Calu3 (cell line): ENCODE measurements around the gene KIF19. TPM values are rescaled to one million over a fixed set of nuclear protein-coding genes. Genes with fewer than 3 reads are reported as not detected.
"Not testable (repeated sequence)": the region's sequence is repeated elsewhere in the genome, so short reads cannot be mapped to it uniquely, and the experiment has no call there.

Experiments
- BruUV-seq: library from RNA; stranded (reverse); fragments of 400-500 nt; replicated peaks from 2 replicates; lab custom pipeline; 2021; lab: Mats Ljungman, UMichigan
- CTCF ChIA-PET: fragments of 300-600 bp; sonication (Branson Sonifier 250); formaldehyde crosslinking; loops from one replicate; lab custom pipeline; 2022; ENCODE audit warnings: antibody characterized with exemption; lab: Charles Lee
- DNase-seq: peaks from one replicate; pipeline ENCODE4 v3.0.0; 2022
- H3K27ac Mint-ChIP-seq: one replicate; pipeline ENCODE4 v1.8.0; 2022; ENCODE audit warnings: mixed read lengths; ENCODE audit not compliant: unreplicated experiment
- H3K27me3 Mint-ChIP-seq: one replicate; pipeline ENCODE4 v1.8.0; 2022; ENCODE audit warnings: mixed read lengths; ENCODE audit not compliant: unreplicated experiment
- H3K36me3 Mint-ChIP-seq: one replicate; pipeline ENCODE4 v1.8.0; 2022; ENCODE audit warnings: mild to moderate bottlenecking, moderate library complexity, mixed read lengths; ENCODE audit not compliant: insufficient read depth, unreplicated experiment
- H3K4me1 Mint-ChIP-seq: one replicate; pipeline ENCODE4 v1.8.0; 2022; ENCODE audit warnings: mild to moderate bottlenecking, low read depth, mixed read lengths; ENCODE audit not compliant: unreplicated experiment
- H3K4me3 Mint-ChIP-seq: one replicate; pipeline ENCODE4 v1.8.0; 2022; ENCODE audit warnings: mild to moderate bottlenecking, low read depth, moderate library complexity, mixed read lengths; ENCODE audit not compliant: unreplicated experiment
- H3K9me3 Mint-ChIP-seq: one replicate; pipeline ENCODE4 v1.8.0; 2022; ENCODE audit warnings: low read depth, mixed read lengths; ENCODE audit not compliant: unreplicated experiment
- CTCF ChIP-seq: fragments of 200-600 bp; IDR thresholded peaks from one replicate; pipeline ENCODE4 v1.8.0; 2022; ENCODE audit warnings: antibody characterized with exemption; ENCODE audit not compliant: unreplicated experiment
- intact Hi-C: fragments of 100-400 bp; cut with micrococcal nuclease; formaldehyde crosslinking; loops from one replicate; pipeline ENCODE4 v1.10.0; 2022; ENCODE audit not compliant: unreplicated experiment
- total RNA-seq: library from RNA; stranded (reverse); gene quantifications from 2 replicates; pipeline ENCODE4 v1.2.3, GENCODE V29; 2022

The KIF19 gene
- total RNA-seq, 1 experiment from 2014 or later, result not detected

DNA sequence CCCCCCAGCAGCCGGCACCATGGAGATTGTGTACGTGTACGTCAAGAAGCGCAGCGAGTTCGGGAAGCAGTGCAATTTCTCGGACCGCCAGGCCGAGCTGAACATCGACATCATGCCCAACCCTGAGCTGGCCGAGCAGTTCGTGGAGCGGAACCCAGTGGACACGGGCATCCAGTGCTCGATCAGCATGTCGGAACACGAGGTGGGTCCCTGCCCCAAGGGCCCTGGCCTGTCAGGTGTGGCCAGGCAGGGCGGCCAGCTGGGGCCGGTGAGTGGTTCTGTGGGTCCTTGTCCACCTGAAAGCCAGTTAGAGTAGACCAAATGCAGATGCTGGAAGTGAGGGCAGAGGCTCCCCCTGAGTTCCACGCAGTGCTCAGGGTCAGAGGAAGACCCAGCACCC lies 44.2 kb upstream of the KIF19 start:
- CTCF ChIA-PET, result interaction anchor here (0.7 to 1.6 kb wide), 2 partner anchors 13 to 15 kb away, joined by 3 to 6 read pairs; no protein-coding TSS in a partner anchor
- no peak for TF ChIP-seq CTCF
- Mint-ChIP-seq H3K27me3 (peaks cover 21% of the 10 kb centered on the region), H3K9me3 (no peaks in the 10 kb centered on the region), H3K27ac (no peak overlapping the region), H3K36me3 (no peaks in the 10 kb centered on the region), H3K4me3 (no peak overlapping the region), H3K4me1 (no peaks in the 10 kb centered on the region)
- intact Hi-C loops, result loop anchor here (5.0 kb wide), 1 partner anchor 69 kb away; the partner anchor contains the start of gene TTYH2
- BruUV-seq, result no TSS peak
- DNase-seq, result no peak

GRCh38 chr17:74282274-74282586 lies 43.8 kb upstream of the KIF19 start:
- peaks cover 21% of the 10 kb centered on the region for H3K27me3 Mint-ChIP-seq
- H3K9me3 Mint-ChIP-seq, DNase-seq, BruUV-seq, H3K36me3 Mint-ChIP-seq, H3K4me3 Mint-ChIP-seq, H3K27ac Mint-ChIP-seq, H3K4me1 Mint-ChIP-seq: not testable (repeated sequence)
- intact Hi-C loops, result loop anchor here (5.0 kb wide), 1 partner anchor 70 kb away; the partner anchor contains the start of gene TTYH2
- CTCF ChIA-PET, result interaction anchor here (1.6 kb wide), 1 partner anchor 15 kb away, joined by 3 read pairs; no protein-coding TSS in a partner anchor

DNA sequence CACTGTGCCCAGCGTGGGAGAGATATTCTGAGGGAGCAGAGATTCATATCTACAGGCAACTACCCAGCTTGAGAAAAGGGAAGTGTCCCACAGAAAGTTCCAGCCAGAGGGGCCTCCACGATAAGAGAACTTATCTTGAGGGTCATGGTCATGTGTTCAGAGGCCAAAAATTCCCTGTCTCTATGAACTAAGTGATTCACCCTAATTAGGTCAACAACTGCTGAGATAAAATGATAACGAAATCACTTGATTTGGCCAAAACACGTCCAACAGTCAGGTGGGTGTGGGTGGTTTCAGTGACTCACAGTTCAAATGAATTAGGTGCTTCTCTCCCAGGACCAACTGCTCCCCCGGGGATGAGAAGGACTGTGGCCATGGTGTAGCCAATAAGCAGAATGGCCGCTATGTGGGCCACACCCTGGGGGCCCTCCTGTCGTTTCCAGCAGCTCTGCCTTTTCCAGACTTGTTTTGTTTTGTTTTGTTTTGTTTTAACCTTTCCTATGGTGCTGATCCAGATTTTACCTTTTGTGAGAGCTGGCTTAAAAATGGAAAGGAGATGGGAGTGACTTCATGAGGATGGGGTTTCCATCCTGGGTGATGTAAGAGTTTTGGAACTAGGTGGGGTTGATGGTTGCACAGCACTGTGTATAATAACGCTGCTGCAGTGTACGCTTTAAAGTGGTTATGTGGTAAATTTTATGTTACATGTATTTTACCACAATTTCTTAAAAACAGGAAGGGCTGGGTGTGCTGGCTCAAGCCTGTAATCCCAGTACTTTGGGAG lies 43.2 kb upstream of the KIF19 start:
- no peaks in the 10 kb centered on the region for H3K9me3 Mint-ChIP-seq
- intact Hi-C loops, result loop anchor here (5.0 kb wide), 1 partner anchor 70 kb away; the partner anchor contains the start of gene TTYH2
- no peak overlapping the region for H3K27ac Mint-ChIP-seq
- no peak for TF ChIP-seq CTCF
- no peaks in the 10 kb centered on the region for H3K4me1 Mint-ChIP-seq
- no peak overlapping the region for H3K4me3 Mint-ChIP-seq
- H3K36me3 Mint-ChIP-seq, result no peaks in the 10 kb centered on the region
- no peak for DNase-seq
- CTCF ChIA-PET, result interaction anchor here (0.6 to 1.6 kb wide), 2 partner anchors 14 to 20 kb away, joined by 3 to 4 read pairs; no protein-coding TSS in a partner anchor
- no TSS peak for BruUV-seq
- H3K27me3 Mint-ChIP-seq, result peaks cover 24% of the 10 kb centered on the region

- BruUV-seq, result no TSS peak
Measured at GRCh38 chr17:74283371-74283673, 42.7 kb upstream of the KIF19 start.

More at GRCh38 chr17:74283371-74283673, 42.7 kb upstream of the KIF19 start:
- H3K36me3 Mint-ChIP-seq, result no peaks in the 10 kb centered on the region
- no peak overlapping the region for H3K27ac Mint-ChIP-seq
- no peak overlapping the region for H3K4me3 Mint-ChIP-seq
- H3K27me3 Mint-ChIP-seq, result peaks cover 29% of the 10 kb centered on the region
- no peaks in the 10 kb centered on the region for H3K4me1 Mint-ChIP-seq
- no peak for DNase-seq
- no peak for TF ChIP-seq CTCF
- CTCF ChIA-PET, result interaction anchor here (0.6 to 0.7 kb wide), 2 partner anchors 20 to 287 kb away, joined by 4 to 8 read pairs; no protein-coding TSS in a partner anchor
- H3K9me3 Mint-ChIP-seq, result no peaks in the 10 kb centered on the region
- intact Hi-C loops, result loop anchor here (5.0 kb wide), 1 partner anchor 71 kb away; the partner anchor contains the start of gene TTYH2
